ENCODE data around the gene KCNK5.

DNA sequence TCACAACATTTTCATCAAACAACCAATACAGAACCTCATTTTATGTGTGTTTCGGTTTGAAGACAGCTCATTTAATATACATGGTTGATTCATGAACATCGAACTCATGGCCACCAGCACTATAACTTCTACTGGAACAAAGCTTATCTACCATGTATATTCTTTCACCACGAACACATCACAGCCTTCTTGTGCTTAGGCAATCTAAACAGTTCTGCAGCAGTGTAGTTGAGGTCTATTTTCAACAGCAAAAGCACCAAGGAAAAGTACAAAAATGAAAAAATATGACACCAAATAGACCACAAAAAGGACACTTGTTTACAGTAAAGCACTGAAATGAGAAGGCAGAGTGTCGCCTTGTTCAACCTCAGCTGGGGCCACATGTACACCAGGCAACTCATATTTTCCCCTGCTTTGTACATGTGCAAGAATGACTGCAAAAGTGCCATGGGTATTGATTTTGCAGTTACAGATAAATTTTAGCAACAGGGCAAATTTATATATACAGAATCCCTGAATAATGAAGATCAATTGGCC is 25.8 kb upstream of the KCNK5 start:
- TF ChIP-seq CEBPB (IDR thresholded peaks at IDR 0.05) (no peak), JUN (IDR thresholded peaks at IDR 0.05) (no peak), JUNB (IDR thresholded peaks at IDR 0.05) (no peak), PHF8 (IDR thresholded peaks at IDR 0.05; ENCODE audit: borderline replicate concordance, low read depth) (no peak), KDM1A (IDR thresholded peaks at IDR 0.05; ENCODE audit: low read depth) (no peak), POLR2A (IDR thresholded peaks at IDR 0.05; ENCODE audit: low read length) (no peak), EP300 (IDR thresholded peaks at IDR 0.05) (no peak), MAZ (IDR thresholded peaks at IDR 0.05; ENCODE audit: borderline replicate concordance, low read depth, low read length) (no peak)
- TF ChIP-seq, protein P1, sequence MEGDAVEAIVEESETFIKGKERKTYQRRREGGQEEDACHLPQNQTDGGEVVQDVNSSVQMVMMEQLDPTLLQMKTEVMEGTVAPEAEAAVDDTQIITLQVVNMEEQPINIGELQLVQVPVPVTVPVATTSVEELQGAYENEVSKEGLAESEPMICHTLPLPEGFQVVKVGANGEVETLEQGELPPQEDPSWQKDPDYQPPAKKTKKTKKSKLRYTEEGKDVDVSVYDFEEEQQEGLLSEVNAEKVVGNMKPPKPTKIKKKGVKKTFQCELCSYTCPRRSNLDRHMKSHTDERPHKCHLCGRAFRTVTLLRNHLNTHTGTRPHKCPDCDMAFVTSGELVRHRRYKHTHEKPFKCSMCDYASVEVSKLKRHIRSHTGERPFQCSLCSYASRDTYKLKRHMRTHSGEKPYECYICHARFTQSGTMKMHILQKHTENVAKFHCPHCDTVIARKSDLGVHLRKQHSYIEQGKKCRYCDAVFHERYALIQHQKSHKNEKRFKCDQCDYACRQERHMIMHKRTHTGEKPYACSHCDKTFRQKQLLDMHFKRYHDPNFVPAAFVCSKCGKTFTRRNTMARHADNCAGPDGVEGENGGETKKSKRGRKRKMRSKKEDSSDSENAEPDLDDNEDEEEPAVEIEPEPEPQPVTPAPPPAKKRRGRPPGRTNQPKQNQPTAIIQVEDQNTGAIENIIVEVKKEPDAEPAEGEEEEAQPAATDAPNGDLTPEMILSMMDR (IDR thresholded peaks at IDR 0.05): no peak
- TF ChIP-seq, protein P2, sequence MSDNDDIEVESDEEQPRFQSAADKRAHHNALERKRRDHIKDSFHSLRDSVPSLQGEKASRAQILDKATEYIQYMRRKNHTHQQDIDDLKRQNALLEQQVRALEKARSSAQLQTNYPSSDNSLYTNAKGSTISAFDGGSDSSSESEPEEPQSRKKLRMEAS (IDR thresholded peaks at IDR 0.05): no peak
- TF ChIP-seq, protein P3, sequence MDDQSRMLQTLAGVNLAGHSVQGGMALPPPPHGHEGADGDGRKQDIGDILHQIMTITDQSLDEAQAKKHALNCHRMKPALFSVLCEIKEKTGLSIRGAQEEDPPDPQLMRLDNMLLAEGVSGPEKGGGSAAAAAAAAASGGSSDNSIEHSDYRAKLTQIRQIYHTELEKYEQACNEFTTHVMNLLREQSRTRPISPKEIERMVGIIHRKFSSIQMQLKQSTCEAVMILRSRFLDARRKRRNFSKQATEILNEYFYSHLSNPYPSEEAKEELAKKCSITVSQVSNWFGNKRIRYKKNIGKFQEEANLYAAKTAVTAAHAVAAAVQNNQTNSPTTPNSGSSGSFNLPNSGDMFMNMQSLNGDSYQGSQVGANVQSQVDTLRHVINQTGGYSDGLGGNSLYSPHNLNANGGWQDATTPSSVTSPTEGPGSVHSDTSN (IDR thresholded peaks at IDR 0.05): no peak
